ENCODE measurements around the gene NLRC5.
A peak's percentile ranks its signal among the peaks of the same experiment; 100 is the strongest.
"Not testable (repeated sequence)": the region's sequence is repeated elsewhere in the genome, so short reads cannot be mapped to it uniquely, and the experiment has no call there.

NLRC5 gene

GRCh38 chr16:56964243-56965148 is 24.9 kb upstream of the NLRC5 start:
- DNase-seq (ENCODE audit: low read depth in 2 of 2), result peak in 1 of 2 experiments; percentile 33

- DNase-seq (ENCODE audit: low read depth in 2 of 2), result no peak
Observed at GRCh38 chr16:56965149-56966092, 23.9 kb upstream of the NLRC5 start.

GRCh38 chr16:56966093-56966475 is 23.3 kb upstream of the NLRC5 start:
- DNase-seq (ENCODE audit: low read depth in 2 of 2), result no peak

- DNase-seq (ENCODE audit: low read depth in 2 of 2), result no peak
Observed at GRCh38 chr16:56967733-56968132, 21.6 kb upstream of the NLRC5 start.

GRCh38 chr16:56969769-56970168 is 19.6 kb upstream of the NLRC5 start:
- DNase-seq (ENCODE audit: low read depth in 2 of 2), result no peak

GRCh38 chr16:56970934-56971767 is 18.2 kb upstream of the NLRC5 start:
- DNase-seq (ENCODE audit: low read depth in 2 of 2), result no peak

GRCh38 chr16:56971768-56972043 is 17.7 kb upstream of the NLRC5 start:
- DNase-seq (ENCODE audit: low read depth in 2 of 2), result no peak

- no peak for DNase-seq (ENCODE audit: low read depth in 2 of 2)
Observed at GRCh38 chr16:56972403-56973293, 16.7 kb upstream of the NLRC5 start.

- DNase-seq (ENCODE audit: low read depth in 2 of 2), result no peak
Observed at GRCh38 chr16:56973294-56973689, 16.1 kb upstream of the NLRC5 start.

GRCh38 chr16:56973899-56974298 is 15.5 kb upstream of the NLRC5 start:
- not testable (repeated sequence) for DNase-seq (ENCODE audit: low read depth in 2 of 2)

- no peak for DNase-seq (ENCODE audit: low read depth in 2 of 2)
Observed at GRCh38 chr16:56974549-56975300, 14.6 kb upstream of the NLRC5 start.

- no peak for DNase-seq (ENCODE audit: low read depth in 2 of 2)
Observed at GRCh38 chr16:56975714-56976113, 13.6 kb upstream of the NLRC5 start.

- DNase-seq (ENCODE audit: low read depth in 2 of 2), result no peak
Observed at GRCh38 chr16:56977216-56977615, 12.1 kb upstream of the NLRC5 start.

GRCh38 chr16:56977823-56978430 is 11.4 kb upstream of the NLRC5 start:
- no peak for DNase-seq (ENCODE audit: low read depth in 2 of 2)

- no peak for DNase-seq (ENCODE audit: low read depth in 2 of 2)
Observed at GRCh38 chr16:56980201-56980535, 9.2 kb upstream of the NLRC5 start.

GRCh38 chr16:56980792-56981724 is 8.3 kb upstream of the NLRC5 start:
- DNase-seq (ENCODE audit: low read depth in 2 of 2), result no peak

GRCh38 chr16:56981729-56982271 is 7.6 kb upstream of the NLRC5 start:
- no peak for DNase-seq (ENCODE audit: low read depth in 2 of 2)

GRCh38 chr16:56982695-56983094 is 6.7 kb upstream of the NLRC5 start:
- no peak for DNase-seq (ENCODE audit: low read depth in 2 of 2)
